Esophagus squamous epithelium (tissue), 4 donors: ENCODE measurements around the gene ZFYVE26.

Experiments used
- POLR2A ChIP-seq, 4 donors: fragments of 450-650 bp; IDR thresholded peaks; one replicate each; pipeline ENCODE4 v1.6.1; 2017; ENCODE audit warnings: antibody characterized with exemption in 4 of 4, mild to moderate bottlenecking in 4 of 4, moderate library complexity in 3 of 4
- TF ChIP-seq, protein P1 (sequence below), 6 experiments: fragments of 450-650 bp in 4 of 6; fragments of 200-600 bp in 2 of 6; sonication (generic) in 2 of 6; IDR thresholded peaks; one replicate each; pipeline ENCODE4 v1.5.1; 2016 to 2019; ENCODE audit warnings: antibody characterized with exemption in 6 of 6, mild to moderate bottlenecking in 4 of 6, moderate library complexity in 4 of 6

GRCh38 chr14:67705211-67705610, 111.2 kb downstream of the ZFYVE26 start:
- TF ChIP-seq, protein P1, sequence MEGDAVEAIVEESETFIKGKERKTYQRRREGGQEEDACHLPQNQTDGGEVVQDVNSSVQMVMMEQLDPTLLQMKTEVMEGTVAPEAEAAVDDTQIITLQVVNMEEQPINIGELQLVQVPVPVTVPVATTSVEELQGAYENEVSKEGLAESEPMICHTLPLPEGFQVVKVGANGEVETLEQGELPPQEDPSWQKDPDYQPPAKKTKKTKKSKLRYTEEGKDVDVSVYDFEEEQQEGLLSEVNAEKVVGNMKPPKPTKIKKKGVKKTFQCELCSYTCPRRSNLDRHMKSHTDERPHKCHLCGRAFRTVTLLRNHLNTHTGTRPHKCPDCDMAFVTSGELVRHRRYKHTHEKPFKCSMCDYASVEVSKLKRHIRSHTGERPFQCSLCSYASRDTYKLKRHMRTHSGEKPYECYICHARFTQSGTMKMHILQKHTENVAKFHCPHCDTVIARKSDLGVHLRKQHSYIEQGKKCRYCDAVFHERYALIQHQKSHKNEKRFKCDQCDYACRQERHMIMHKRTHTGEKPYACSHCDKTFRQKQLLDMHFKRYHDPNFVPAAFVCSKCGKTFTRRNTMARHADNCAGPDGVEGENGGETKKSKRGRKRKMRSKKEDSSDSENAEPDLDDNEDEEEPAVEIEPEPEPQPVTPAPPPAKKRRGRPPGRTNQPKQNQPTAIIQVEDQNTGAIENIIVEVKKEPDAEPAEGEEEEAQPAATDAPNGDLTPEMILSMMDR (IDR thresholded peaks at IDR 0.05), result no peak
- TF ChIP-seq POLR2A (IDR thresholded peaks at IDR 0.05), result no peak
